ENCODE results near the gene PRKCH.
A peak's percentile ranks its signal among the peaks of the same experiment; 100 is the strongest.

The PRKCH gene

GRCh38 chr14:61558271-61558670 lies 236.9 kb downstream of the PRKCH start:
- no peak for DNase-seq

GRCh38 chr14:61559641-61560201 lies 238.3 kb downstream of the PRKCH start:
- DNase-seq = no peak

- no peak for DNase-seq
Observed at GRCh38 chr14:61560323-61560722, 238.9 kb downstream of the PRKCH start.

- DNase-seq = no peak
Observed at GRCh38 chr14:61561104-61561503, 239.7 kb downstream of the PRKCH start.

- DNase-seq = no peak
Observed at GRCh38 chr14:61561657-61562276, 240.4 kb downstream of the PRKCH start.

- DNase-seq = peak in 1 of 2 experiments; percentile 58
Observed at GRCh38 chr14:61562321-61563161, 241.2 kb downstream of the PRKCH start.

GRCh38 chr14:61563162-61563511 lies 241.8 kb downstream of the PRKCH start:
- DNase-seq = no peak

GRCh38 chr14:61563880-61564617 lies 242.7 kb downstream of the PRKCH start:
- DNase-seq = no peak

GRCh38 chr14:61564618-61565091 lies 243.3 kb downstream of the PRKCH start:
- DNase-seq = no peak

- DNase-seq = no peak
Observed at GRCh38 chr14:61565181-61565580, 243.8 kb downstream of the PRKCH start.

- no peak for DNase-seq
Observed at GRCh38 chr14:61565836-61566536, 244.6 kb downstream of the PRKCH start.

GRCh38 chr14:61566537-61567225 lies 245.3 kb downstream of the PRKCH start:
- DNase-seq = no peak

- DNase-seq = no peak
Observed at GRCh38 chr14:61567838-61568571, 246.6 kb downstream of the PRKCH start.

- DNase-seq = peak; percentile 44 to 55
Observed at GRCh38 chr14:61568572-61569011, 247.2 kb downstream of the PRKCH start.

- DNase-seq = no peak
Observed at GRCh38 chr14:61569308-61569707, 247.9 kb downstream of the PRKCH start.

GRCh38 chr14:61569812-61570548 lies 248.6 kb downstream of the PRKCH start:
- peak in 1 of 2 experiments; percentile 38 for DNase-seq

- DNase-seq = no peak
Observed at GRCh38 chr14:61570549-61571290, 249.3 kb downstream of the PRKCH start.

- no peak for DNase-seq
Observed at GRCh38 chr14:61571917-61572316, 250.5 kb downstream of the PRKCH start.

- no peak for DNase-seq
Observed at GRCh38 chr14:61573321-61573720, 251.9 kb downstream of the PRKCH start.

All from activated CD4-positive, alpha-beta T cell treated with anti-CD3 and anti-CD28 coated beads, Interleukin-2, amount 50 U/mL, for 48 hours (primary cell).